Measurements from ENCODE around the gene EPHA3. TPM values are rescaled to one million over a fixed set of nuclear protein-coding genes. Genes with fewer than 3 reads are reported as not detected.

Gene EPHA3
- total and polyA plus RNA-seq, 8 donors: 0.29 to 33.9 (median 0.81) TPM

GRCh38 chr3:89261673-89262072 lies 154.3 kb downstream of the EPHA3 start:
- no peak for DNase-seq
- Histone ChIP-seq H3K36me3 (no peaks in the 10 kb centered on the region), H3K9me3 (no peaks in the 10 kb centered on the region), H3K27me3 (no peaks in the 10 kb centered on the region), H3K4me1 (no peaks in the 10 kb centered on the region), H3K27ac (no peak overlapping the region), H3K4me3 (no peak overlapping the region)
- WGBS, 5 donors: 94 to 96% (median 95%) methylated on average over 4 of the region's 4 CpGs
- intact Hi-C loops (cut with DNase I; ENCODE audit: low total_unique reads): no loop called here
- TF ChIP-seq POLR2A (IDR thresholded peaks at IDR 0.05) (no peak), EP300 (IDR thresholded peaks at IDR 0.05) (no peak), POLR2AphosphoS5 (IDR thresholded peaks at IDR 0.05) (no peak)
- TF ChIP-seq, protein P1, sequence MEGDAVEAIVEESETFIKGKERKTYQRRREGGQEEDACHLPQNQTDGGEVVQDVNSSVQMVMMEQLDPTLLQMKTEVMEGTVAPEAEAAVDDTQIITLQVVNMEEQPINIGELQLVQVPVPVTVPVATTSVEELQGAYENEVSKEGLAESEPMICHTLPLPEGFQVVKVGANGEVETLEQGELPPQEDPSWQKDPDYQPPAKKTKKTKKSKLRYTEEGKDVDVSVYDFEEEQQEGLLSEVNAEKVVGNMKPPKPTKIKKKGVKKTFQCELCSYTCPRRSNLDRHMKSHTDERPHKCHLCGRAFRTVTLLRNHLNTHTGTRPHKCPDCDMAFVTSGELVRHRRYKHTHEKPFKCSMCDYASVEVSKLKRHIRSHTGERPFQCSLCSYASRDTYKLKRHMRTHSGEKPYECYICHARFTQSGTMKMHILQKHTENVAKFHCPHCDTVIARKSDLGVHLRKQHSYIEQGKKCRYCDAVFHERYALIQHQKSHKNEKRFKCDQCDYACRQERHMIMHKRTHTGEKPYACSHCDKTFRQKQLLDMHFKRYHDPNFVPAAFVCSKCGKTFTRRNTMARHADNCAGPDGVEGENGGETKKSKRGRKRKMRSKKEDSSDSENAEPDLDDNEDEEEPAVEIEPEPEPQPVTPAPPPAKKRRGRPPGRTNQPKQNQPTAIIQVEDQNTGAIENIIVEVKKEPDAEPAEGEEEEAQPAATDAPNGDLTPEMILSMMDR (IDR thresholded peaks at IDR 0.05): no peak

DNA sequence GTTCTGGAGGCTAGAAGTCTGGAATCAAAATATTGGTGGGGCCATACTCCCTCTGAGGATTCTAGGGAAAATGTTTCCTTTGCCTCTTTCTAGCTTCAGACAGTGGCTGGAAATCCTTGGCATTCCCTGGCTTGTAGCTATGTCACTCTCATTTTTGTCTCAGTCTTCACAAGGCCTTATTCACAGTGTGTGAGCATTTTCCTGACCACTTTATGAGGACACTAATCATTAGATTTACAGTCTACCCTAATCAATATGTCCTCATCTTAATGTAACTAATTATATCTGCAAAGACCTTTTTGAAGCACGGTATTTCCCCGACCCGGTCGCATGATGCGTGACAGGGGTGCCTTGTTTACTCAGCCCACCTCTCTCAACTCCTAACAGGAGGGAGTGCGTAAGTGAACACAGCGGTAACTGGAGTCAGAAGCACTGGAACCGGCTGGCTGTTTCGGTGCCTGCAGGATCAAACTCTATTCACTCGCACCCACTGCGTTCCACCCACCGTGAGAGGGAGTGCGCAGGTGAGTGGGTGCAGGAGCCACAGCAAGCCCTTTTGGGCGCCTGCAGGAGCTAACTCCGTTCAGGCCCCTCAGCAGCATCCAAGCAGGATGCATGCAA lies 155.0 kb downstream of the EPHA3 start:
- no peaks in the 10 kb centered on the region for H3K27me3 ChIP-seq
- no peaks in the 10 kb centered on the region for H3K4me1 ChIP-seq
- 94 to 97% (median 95%) methylated on average over 15 of the region's 15 CpGs for WGBS, 5 donors
- H3K27ac ChIP-seq: no peak overlapping the region
- no peaks in the 10 kb centered on the region for H3K36me3 ChIP-seq
- no peak overlapping the region for H3K4me3 ChIP-seq
- no peak for DNase-seq
- intact Hi-C loops (cut with DNase I; ENCODE audit: low total_unique reads): no loop called here
- H3K9me3 ChIP-seq: no peaks in the 10 kb centered on the region
- TF ChIP-seq POLR2A (IDR thresholded peaks at IDR 0.05) (no peak), POLR2AphosphoS5 (IDR thresholded peaks at IDR 0.05) (no peak), EP300 (IDR thresholded peaks at IDR 0.05) (no peak)
- TF ChIP-seq, protein P1 (IDR thresholded peaks at IDR 0.05): no peak

DNA sequence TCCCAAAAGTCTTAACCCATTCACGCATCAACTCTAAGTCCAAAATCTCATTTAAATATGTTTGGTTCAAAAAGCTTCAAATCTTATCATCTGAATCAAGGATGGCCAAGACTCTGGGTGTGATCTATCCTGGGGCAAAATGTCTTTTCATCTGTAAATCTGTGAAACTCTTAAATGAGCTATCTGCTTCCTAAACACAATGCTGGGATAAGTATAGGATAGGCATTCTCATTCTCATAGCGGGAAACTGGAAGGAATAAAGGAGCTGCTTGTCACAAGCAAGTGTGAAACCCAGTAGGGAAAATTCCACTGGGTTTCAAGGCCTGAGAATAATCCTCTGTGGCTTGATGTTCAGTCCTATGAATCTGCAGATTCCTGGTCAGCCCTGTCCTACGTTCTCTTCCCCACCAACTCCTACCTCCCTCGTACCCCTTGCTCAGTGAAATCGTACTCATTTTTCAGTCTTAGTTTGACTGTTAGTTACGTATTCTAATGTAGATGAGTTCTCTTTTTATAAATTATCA lies 156.7 kb downstream of the EPHA3 start:
- H3K4me1 ChIP-seq: no peaks in the 10 kb centered on the region
- no peaks in the 10 kb centered on the region for H3K36me3 ChIP-seq
- H3K27me3 ChIP-seq: no peaks in the 10 kb centered on the region
- H3K4me3 ChIP-seq: no peak overlapping the region
- intact Hi-C loops (cut with DNase I; ENCODE audit: low total_unique reads): no loop called here
- TF ChIP-seq EP300 (IDR thresholded peaks at IDR 0.05) (no peak), POLR2AphosphoS5 (IDR thresholded peaks at IDR 0.05) (no peak), POLR2A (IDR thresholded peaks at IDR 0.05) (no peak)
- TF ChIP-seq, protein P1 (IDR thresholded peaks at IDR 0.05): no peak
- WGBS, 5 donors: 85 to 95% (median 90%) methylated on average over 6 of the region's 6 CpGs
- no peak for DNase-seq
- no peak overlapping the region for H3K27ac ChIP-seq
- no peaks in the 10 kb centered on the region for H3K9me3 ChIP-seq

- Histone ChIP-seq H3K36me3 (no peaks in the 10 kb centered on the region), H3K9me3 (no peaks in the 10 kb centered on the region), H3K4me1 (no peaks in the 10 kb centered on the region), H3K4me3 (no peak overlapping the region), H3K27ac (no peak overlapping the region), H3K27me3 (no peaks in the 10 kb centered on the region)
- intact Hi-C loops (cut with DNase I; ENCODE audit: low total_unique reads): no loop called here
- TF ChIP-seq, protein P1 (IDR thresholded peaks at IDR 0.05): no peak
- WGBS, 5 donors: 70 to 91% (median 77%) methylated on average over 1 of the region's 1 CpG
- no peak for DNase-seq
Observed at GRCh38 chr3:89266074-89266473, 158.7 kb downstream of the EPHA3 start.

Data from stomach (tissue), 9 donors.